IMR-90 (cell line): Measurements from ENCODE around the gene RHBDD1. TPM values are rescaled to one million over a fixed set of nuclear protein-coding genes. Genes with fewer than 3 reads are reported as not detected.

ENCODE experiments used
- ATAC-seq: fragments of 200-7000 bp; cut with Tn5 transposase; 2 replicates; pipeline ENCODE4 v1.9.1; 2020; ENCODE audit warnings: low read depth, mild to moderate bottlenecking, moderate library complexity
- BruUV-seq: library from RNA; stranded (reverse); fragments of 400-500 nt; replicated peaks from 2 replicates; lab custom pipeline; 2021; lab: Mats Ljungman, UMichigan
- CTCF ChIA-PET: fragments of 300-600 bp; formaldehyde crosslinking; extraction: SDS; loops from one replicate; lab custom pipeline; 2021; ENCODE audit warnings: antibody characterized with exemption; lab: Yijun Ruan, JAX
- POLR2A ChIA-PET: fragments of 300-600 bp; sonication (Branson Sonifier 250); formaldehyde crosslinking; loops from one replicate; lab custom pipeline; 2022; ENCODE audit warnings: antibody characterized with exemption; ENCODE audit not compliant: unreplicated experiment; lab: Charles Lee
- DNase-seq: peaks from one replicate; pipeline ENCODE4 v3.0.0; 2013
- H2AFZ ChIP-seq: replicated peaks from 2 replicates; pipeline ENCODE3; 2013; ENCODE audit warnings: low read length, mild to moderate bottlenecking; ENCODE audit not compliant: poor library complexity
- H2AK5ac ChIP-seq: 2 replicates; pipeline ENCODE4 v1.6.1; 2013; ENCODE audit warnings: low read depth, low read length, inconsistent platforms
- H2AK9ac ChIP-seq: replicated peaks from 2 replicates; pipeline ENCODE3; 2013; ENCODE audit warnings: mild to moderate bottlenecking, low read depth, low read length, moderate library complexity; ENCODE audit not compliant: poor library complexity
- H2BK120ac ChIP-seq: 2 replicates; pipeline ENCODE4 v1.6.1; 2013; ENCODE audit warnings: low read depth, low read length, inconsistent platforms
- H2BK15ac ChIP-seq: 3 replicates; pipeline ENCODE4 v1.6.1; 2013; ENCODE audit warnings: low read depth, low read length, inconsistent platforms
- H2BK20ac ChIP-seq: 2 replicates; pipeline ENCODE4 v1.6.1; 2013; ENCODE audit warnings: low read depth, mild to moderate bottlenecking, inconsistent platforms, low read length, moderate library complexity
- H2BK5ac ChIP-seq: 2 replicates; pipeline ENCODE4 v1.6.1; 2013; ENCODE audit warnings: mild to moderate bottlenecking, low read depth, low read length, inconsistent platforms; ENCODE audit not compliant: poor library complexity, severe bottlenecking
- H3K14ac ChIP-seq: replicated peaks from 2 replicates; pipeline ENCODE4 v1.6.1; 2013; ENCODE audit warnings: low read depth, low read length, inconsistent platforms
- H3K18ac ChIP-seq: 2 replicates; pipeline ENCODE4 v1.6.1; 2013; ENCODE audit warnings: low read depth, low read length, control low read depth
- H3K23ac ChIP-seq: 2 replicates; pipeline ENCODE4 v1.6.1; 2013; ENCODE audit warnings: low read depth, low read length, inconsistent platforms
- H3K27ac ChIP-seq: 2 replicates; pipeline ENCODE4 v1.5.1; 2013; ENCODE audit warnings: mild to moderate bottlenecking, control low read depth, low read length; ENCODE audit not compliant: insufficient read depth
- H3K27me3 ChIP-seq: 2 replicates; pipeline ENCODE4 v1.6.1; 2013; ENCODE audit warnings: low read length; ENCODE audit not compliant: control insufficient read depth, insufficient read depth
- H3K36me3 ChIP-seq: 2 replicates; pipeline ENCODE4 v1.6.1; 2013; ENCODE audit warnings: low read length, mixed read lengths; ENCODE audit not compliant: control insufficient read depth, insufficient read depth
- H3K4ac ChIP-seq: 2 replicates; pipeline ENCODE4 v1.6.1; 2013; ENCODE audit warnings: low read depth, low read length, inconsistent platforms
- H3K4me1 ChIP-seq: 2 replicates; pipeline ENCODE4 v1.6.1; 2013; ENCODE audit warnings: low read length, mixed read lengths; ENCODE audit not compliant: control insufficient read depth, insufficient read depth
- H3K4me2 ChIP-seq: 2 replicates; pipeline ENCODE4 v1.6.1; 2013; ENCODE audit warnings: low read depth, mild to moderate bottlenecking, control low read depth, low read length, moderate library complexity
- H3K4me3 ChIP-seq: 2 replicates; pipeline ENCODE4 v1.5.1; 2013; ENCODE audit warnings: low read depth, mild to moderate bottlenecking, control low read depth, low read length, moderate library complexity; ENCODE audit not compliant: insufficient read depth
- H3K56ac ChIP-seq: 2 replicates; pipeline ENCODE4 v1.6.1; 2013; ENCODE audit warnings: low read length, inconsistent platforms; ENCODE audit not compliant: insufficient read depth; ENCODE audit errors: extremely low read depth
- H3K79me1 ChIP-seq, 2 experiments: 2 replicates each; pipeline ENCODE4 v1.6.1; 2013; ENCODE audit warnings: low read length in 2 of 2, inconsistent platforms in 1 of 2, low read depth in 1 of 2
- H3K9ac ChIP-seq: 2 replicates; pipeline ENCODE4 v1.6.1; 2013; ENCODE audit warnings: low read depth, low read length, control low read depth
- H3K9me1 ChIP-seq: 2 replicates; pipeline ENCODE4 v1.6.1; 2013; ENCODE audit warnings: low read length, inconsistent platforms; ENCODE audit not compliant: insufficient read depth
- H3K9me3 ChIP-seq: 2 replicates; pipeline ENCODE4 v1.6.1; 2013; ENCODE audit warnings: low read length; ENCODE audit not compliant: control insufficient read depth, insufficient read depth
- H4K20me1 ChIP-seq: 2 replicates; pipeline ENCODE4 v1.6.1; 2013; ENCODE audit warnings: low read length, inconsistent platforms; ENCODE audit not compliant: insufficient read depth
- H4K5ac ChIP-seq: 2 replicates; pipeline ENCODE4 v1.6.1; 2013; ENCODE audit warnings: mild to moderate bottlenecking, low read depth, low read length, control low read depth
- H4K8ac ChIP-seq, 2 experiments: 2 replicates each; pipeline ENCODE4 v1.6.1; 2013; ENCODE audit warnings: low read depth in 2 of 2, low read length in 2 of 2, control low read depth in 1 of 2, inconsistent platforms in 1 of 2
- H4K91ac ChIP-seq: 2 replicates; pipeline ENCODE4 v1.6.1; 2013; ENCODE audit warnings: low read depth, low read length, inconsistent platforms; ENCODE audit not compliant: insufficient read depth
- CEBPB ChIP-seq: IDR thresholded peaks from 2 replicates; pipeline ENCODE4 v1.6.1; 2012; ENCODE audit warnings: low read depth, low read length, improper control_type of control experiment
- CHD1 ChIP-seq: IDR thresholded peaks from 2 replicates; pipeline ENCODE4 v1.6.1; 2012; ENCODE audit warnings: low read depth, low read length, improper control_type of control experiment
- FOS ChIP-seq: fragments of 150-350 bp; IDR thresholded peaks from 2 replicates; pipeline ENCODE4 v1.6.1; 2016; ENCODE audit warnings: low read depth, low read length
- MAFK ChIP-seq: IDR thresholded peaks from 2 replicates; pipeline ENCODE4 v1.6.1; 2012; ENCODE audit warnings: low read depth, low read length, improper control_type of control experiment
- RAD21 ChIP-seq: IDR thresholded peaks from 2 replicates; pipeline ENCODE4 v1.6.1; 2012; ENCODE audit warnings: low read length, improper control_type of control experiment
- RCOR1 ChIP-seq: IDR thresholded peaks from 2 replicates; pipeline ENCODE4 v1.6.1; 2012; ENCODE audit warnings: mild to moderate bottlenecking, low read length, improper control_type of control experiment; ENCODE audit not compliant: insufficient replicate concordance
- RFX5 ChIP-seq: IDR thresholded peaks from 2 replicates; pipeline ENCODE4 v1.8.0; 2012; ENCODE audit warnings: low read depth, mild to moderate bottlenecking, low read length, moderate library complexity
- WGBS, 2 experiments: methylation state at CpG; one replicate each; pipeline versions ENCODE4 v1.1.5 to v1.1.7; 2013; ENCODE audit warnings: missing lambda C conversion rate in 2 of 2; ENCODE audit not compliant: insufficient read length in 1 of 2; ENCODE audit errors: extremely low coverage in 2 of 2; 5-methylcytosine and 5-hydroxymethylcytosine counted together
- dilution Hi-C: fragments of 300-500 bp; cut with HindIII; formaldehyde crosslinking; loops from one replicate; pipeline ENCODE4 v1.14.3; 2018; ENCODE audit warnings: low sequenced_read_pairs; ENCODE audit not compliant: unreplicated experiment
- in situ Hi-C: fragments of 300-500 bp; cut with MboI; formaldehyde crosslinking; loops from 3 replicates; pipeline ENCODE4 v1.14.3; 2019; ENCODE audit warnings: low sequenced_read_pairs, inconsistent platforms, mixed read lengths
- intact Hi-C: fragments of 100-400 bp; cut with micrococcal nuclease; formaldehyde crosslinking; loops from 2 replicates; pipeline ENCODE4 v1.10.0; 2022
- polyA plus RNA-seq, 3 experiments: library from polyadenylated mRNA; depleted of rRNA; stranded (reverse); fragments of >200 nt; gene quantifications; 2 replicates each; pipeline ENCODE4 v1.2.3, GENCODE V29; 2012; ENCODE audit warnings: low replicate concordance in 1 of 3
- total RNA-seq: library from RNA; depleted of rRNA; stranded (reverse); fragments of >200 nt; gene quantifications from 2 replicates; pipeline ENCODE4 v1.2.3, GENCODE V29; 2012
- TF ChIP-seq, protein P1 (sequence below): conservative IDR thresholded peaks from 2 replicates; pipeline ENCODE4 v1.5.1; 2012; ENCODE audit warnings: mild to moderate bottlenecking, low read depth, low read length, improper control_type of control experiment

RHBDD1 gene
- total and polyA plus RNA-seq, 2 of the 4 experiments (the other 2 are of a cell fraction) = 9.7 to 14.0 TPM

DNA sequence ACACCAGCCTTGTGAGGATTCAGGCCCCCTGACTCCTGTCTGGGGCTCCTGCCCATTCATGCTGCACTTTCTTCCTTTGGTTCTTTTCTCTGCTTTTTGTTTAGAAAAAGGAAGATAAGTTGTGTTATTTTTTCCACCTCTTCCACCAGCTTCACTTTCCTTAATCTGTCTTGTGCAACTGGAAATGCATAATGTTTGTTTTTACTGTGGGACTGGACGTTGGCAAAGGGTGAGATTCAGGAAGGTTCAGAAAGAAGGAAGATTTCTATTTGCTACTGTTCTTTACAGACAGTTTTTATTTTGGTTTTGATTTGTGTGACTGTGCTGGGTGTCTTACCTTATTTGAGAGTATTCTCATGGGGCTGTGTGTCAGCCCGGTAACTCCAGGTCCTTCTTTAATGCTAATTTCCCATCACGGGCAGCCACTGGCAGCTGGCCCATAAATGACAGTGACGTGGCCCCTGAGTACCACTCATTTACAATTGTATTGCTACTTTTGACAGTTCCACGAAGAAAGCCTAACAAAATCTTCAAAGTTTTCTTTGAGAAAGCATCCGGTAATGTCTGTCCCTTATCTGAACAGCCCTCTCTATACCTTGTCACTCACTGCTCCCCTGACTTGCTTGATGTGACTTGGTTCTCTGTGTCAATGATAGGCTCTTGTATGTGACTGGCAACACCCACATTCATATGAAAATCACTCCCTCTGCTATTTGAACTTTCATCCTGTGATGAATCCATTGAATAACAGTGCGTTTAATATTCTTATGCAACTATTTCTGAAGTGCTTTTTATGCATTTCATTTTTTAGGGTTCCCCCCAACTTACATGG, 32.7 kb downstream of the RHBDD1 start:
- Histone ChIP-seq H2BK15ac (no peak overlapping the region), H4K5ac (no peak overlapping the region), H3K36me3 (peaks cover 6% of the 10 kb centered on the region), H3K79me1 (peaks cover under 1 to 8% of the 10 kb centered on the region in 2 experiments; a peak in 1 of 4 replicates), H3K4me2 (peak overlapping the region; percentile 58; the same call in 1 of the 2 replicates), H3K23ac (no peak overlapping the region), H3K18ac (no peak overlapping the region), H2BK120ac (no peak overlapping the region), H4K91ac (no peak overlapping the region), H3K14ac (no peak overlapping the region), H4K20me1 (no peaks in the 10 kb centered on the region), H3K9me3 (no peaks in the 10 kb centered on the region), H2BK20ac (no peak overlapping the region), H3K9me1 (peaks cover 2% of the 10 kb centered on the region; the same call in 1 of the 2 replicates), H3K4me1 (peaks cover 2% of the 10 kb centered on the region; the same call in 1 of the 2 replicates), H2BK5ac (no peak overlapping the region), H2AK9ac (no peak overlapping the region), H3K27ac (no peak overlapping the region), H3K9ac (no peak overlapping the region), H3K4me3 (no peak overlapping the region), H3K27me3 (no peaks in the 10 kb centered on the region), H3K56ac (no peak overlapping the region), H2AK5ac (no peak overlapping the region), H3K4ac (no peak overlapping the region), H4K8ac (no peak overlapping the region), H2AFZ (no peak overlapping the region)
- in situ Hi-C loops (no loop called here), intact Hi-C loops (no loop called here), dilution Hi-C loops (no loop called here)
- DNase-seq (peak; percentile 32), ATAC-seq (peak; percentile 63)
- ChIA-PET POLR2A (no interaction called here), CTCF (interaction anchor here (0.5 kb wide), 1 partner anchor 1203 kb away, joined by 3 read pairs; no protein-coding TSS in a partner anchor)
- 69% methylated on average over 2 of the region's 7 CpGs; no CpG with 5 or more reads in 1 of the 2 experiments for WGBS, 2 experiments
- TF ChIP-seq RFX5 = no peak
- no peak for TF ChIP-seq MAFK
- no peak for TF ChIP-seq FOS
- TF ChIP-seq CHD1 = no peak
- no peak for TF ChIP-seq RAD21
- TF ChIP-seq, protein P1, sequence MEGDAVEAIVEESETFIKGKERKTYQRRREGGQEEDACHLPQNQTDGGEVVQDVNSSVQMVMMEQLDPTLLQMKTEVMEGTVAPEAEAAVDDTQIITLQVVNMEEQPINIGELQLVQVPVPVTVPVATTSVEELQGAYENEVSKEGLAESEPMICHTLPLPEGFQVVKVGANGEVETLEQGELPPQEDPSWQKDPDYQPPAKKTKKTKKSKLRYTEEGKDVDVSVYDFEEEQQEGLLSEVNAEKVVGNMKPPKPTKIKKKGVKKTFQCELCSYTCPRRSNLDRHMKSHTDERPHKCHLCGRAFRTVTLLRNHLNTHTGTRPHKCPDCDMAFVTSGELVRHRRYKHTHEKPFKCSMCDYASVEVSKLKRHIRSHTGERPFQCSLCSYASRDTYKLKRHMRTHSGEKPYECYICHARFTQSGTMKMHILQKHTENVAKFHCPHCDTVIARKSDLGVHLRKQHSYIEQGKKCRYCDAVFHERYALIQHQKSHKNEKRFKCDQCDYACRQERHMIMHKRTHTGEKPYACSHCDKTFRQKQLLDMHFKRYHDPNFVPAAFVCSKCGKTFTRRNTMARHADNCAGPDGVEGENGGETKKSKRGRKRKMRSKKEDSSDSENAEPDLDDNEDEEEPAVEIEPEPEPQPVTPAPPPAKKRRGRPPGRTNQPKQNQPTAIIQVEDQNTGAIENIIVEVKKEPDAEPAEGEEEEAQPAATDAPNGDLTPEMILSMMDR = no peak
- no peak for TF ChIP-seq RCOR1
- TF ChIP-seq CEBPB = peak; percentile 55
- BruUV-seq = no TSS peak
